Pancreas (tissue), 10 donors: ENCODE results near the gene ANKRD30A. TPM values are rescaled to one million over a fixed set of nuclear protein-coding genes. Genes with fewer than 3 reads are reported as not detected.
"Not testable (repeated sequence)": the region's sequence is repeated elsewhere in the genome, so short reads cannot be mapped to it uniquely, and the experiment has no call there.

Source experiments
- ATAC-seq, 4 donors: fragments of 200-7000 bp; cut with Tn5 transposase; one replicate each; pipeline versions ENCODE4 v1.8.0 to v1.9.1; 2020; ENCODE audit warnings: mild to moderate bottlenecking in 4 of 4, moderate library complexity in 4 of 4
- DNase-seq, 6 donors: peaks; one replicate each; pipeline ENCODE4 v3.0.0-alpha.2; 2020
- FAIRE-seq: peaks from 2 replicates; lab custom pipeline; 2012; peaks lifted over from hg19 to GRCh38; lab: Jason Lieb, UNC
- H3K27ac ChIP-seq, 4 donors: fragments of 200-600 bp; sonication (generic); 1 replicate in 3 of 4; 2 replicates in 1 of 4; pipeline versions ENCODE4 v1.5.0 to v1.8.0; 2020
- H3K27me3 ChIP-seq, 4 donors: fragments of 200-600 bp; one replicate each; pipeline ENCODE4 v1.8.0; 2021
- H3K36me3 ChIP-seq, 3 donors: fragments of 200-600 bp; sonication (generic) in 1 of 3; one replicate each; pipeline versions ENCODE4 v1.5.0 to v1.8.0; 2020 to 2021
- H3K4me1 ChIP-seq, 3 donors: fragments of 200-600 bp; one replicate each; pipeline ENCODE4 v1.8.0; 2021
- H3K4me3 ChIP-seq, 4 donors: fragments of 200-600 bp; sonication (generic) in 2 of 4; one replicate each; pipeline versions ENCODE4 v1.5.0 to v1.8.0; 2020 to 2021
- H3K9me3 ChIP-seq, 4 donors: fragments of 200-600 bp; one replicate each; pipeline ENCODE4 v1.8.0; 2021
- WGBS, 2 donors: extraction: QIAGEN DNeasy Blood & Tissue Kit; methylation state at CpG; one replicate each; pipeline ENCODE4 v1.1.7; 2013; 5-methylcytosine and 5-hydroxymethylcytosine counted together
- intact Hi-C, 3 donors: fragments of 100-400 bp; cut with DNase I; formaldehyde crosslinking; loops; one replicate each; pipeline versions ENCODE4 v1.11.1 to v1.14.2; 2022
- polyA plus RNA-seq, 2 donors: library from polyadenylated mRNA; stranded (reverse); fragments of 200-250 nt; gene quantifications; one replicate each; pipeline ENCODE4 v1.2.3, GENCODE V29; 2013
- total RNA-seq, 6 donors: library from RNA; stranded (reverse); fragmentation: NEBNext Ultra II Directional in 4 of 6; extraction: Animal tissue kit (Norgen Biotek cat#: 25700) in 4 of 6; gene quantifications; one replicate each; pipeline versions ENCODE4 v1.2.1 to v1.2.4, GENCODE V29; 2021 to 2023
- TF ChIP-seq, protein P1 (sequence below), 4 donors: fragments of 200-600 bp; sonication (generic) in 3 of 4; IDR thresholded peaks; one replicate each; pipeline versions ENCODE4 v1.5.0 to v1.8.0; 2021; ENCODE audit warnings: antibody characterized with exemption in 4 of 4
- donor health status: healthy with polysubstance abuse.
- donor health status: DM: no; HTN: no; CAD: no; lungs with moderate emphysema.
- donor health status: DM: no; HTN: no; CAD: no.
- donor health status: control.
- donor health status: control.
- donor health status: Bipolar disorder and iron deficiency.
- donor health status: DM: yes; HTN: yes; CAD: no.
- donor health status: DM: no; HTN: no; CAD: no.
- donor health status: DM: no; HTN: no; CAD: no.
- donor health status: DM: yes; HTN: yes; CAD: no.

The ANKRD30A gene, protein sequence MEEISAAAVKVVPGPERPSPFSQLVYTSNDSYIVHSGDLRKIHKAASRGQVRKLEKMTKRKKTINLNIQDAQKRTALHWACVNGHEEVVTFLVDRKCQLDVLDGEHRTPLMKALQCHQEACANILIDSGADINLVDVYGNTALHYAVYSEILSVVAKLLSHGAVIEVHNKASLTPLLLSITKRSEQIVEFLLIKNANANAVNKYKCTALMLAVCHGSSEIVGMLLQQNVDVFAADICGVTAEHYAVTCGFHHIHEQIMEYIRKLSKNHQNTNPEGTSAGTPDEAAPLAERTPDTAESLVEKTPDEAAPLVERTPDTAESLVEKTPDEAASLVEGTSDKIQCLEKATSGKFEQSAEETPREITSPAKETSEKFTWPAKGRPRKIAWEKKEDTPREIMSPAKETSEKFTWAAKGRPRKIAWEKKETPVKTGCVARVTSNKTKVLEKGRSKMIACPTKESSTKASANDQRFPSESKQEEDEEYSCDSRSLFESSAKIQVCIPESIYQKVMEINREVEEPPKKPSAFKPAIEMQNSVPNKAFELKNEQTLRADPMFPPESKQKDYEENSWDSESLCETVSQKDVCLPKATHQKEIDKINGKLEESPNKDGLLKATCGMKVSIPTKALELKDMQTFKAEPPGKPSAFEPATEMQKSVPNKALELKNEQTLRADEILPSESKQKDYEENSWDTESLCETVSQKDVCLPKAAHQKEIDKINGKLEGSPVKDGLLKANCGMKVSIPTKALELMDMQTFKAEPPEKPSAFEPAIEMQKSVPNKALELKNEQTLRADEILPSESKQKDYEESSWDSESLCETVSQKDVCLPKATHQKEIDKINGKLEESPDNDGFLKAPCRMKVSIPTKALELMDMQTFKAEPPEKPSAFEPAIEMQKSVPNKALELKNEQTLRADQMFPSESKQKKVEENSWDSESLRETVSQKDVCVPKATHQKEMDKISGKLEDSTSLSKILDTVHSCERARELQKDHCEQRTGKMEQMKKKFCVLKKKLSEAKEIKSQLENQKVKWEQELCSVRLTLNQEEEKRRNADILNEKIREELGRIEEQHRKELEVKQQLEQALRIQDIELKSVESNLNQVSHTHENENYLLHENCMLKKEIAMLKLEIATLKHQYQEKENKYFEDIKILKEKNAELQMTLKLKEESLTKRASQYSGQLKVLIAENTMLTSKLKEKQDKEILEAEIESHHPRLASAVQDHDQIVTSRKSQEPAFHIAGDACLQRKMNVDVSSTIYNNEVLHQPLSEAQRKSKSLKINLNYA (N-terminal part only)
- total RNA-seq (under 1 TPM in 1 of 6 donors, not detected in 5; 0.09 TPM), polyA plus RNA-seq (not detected)

DNA sequence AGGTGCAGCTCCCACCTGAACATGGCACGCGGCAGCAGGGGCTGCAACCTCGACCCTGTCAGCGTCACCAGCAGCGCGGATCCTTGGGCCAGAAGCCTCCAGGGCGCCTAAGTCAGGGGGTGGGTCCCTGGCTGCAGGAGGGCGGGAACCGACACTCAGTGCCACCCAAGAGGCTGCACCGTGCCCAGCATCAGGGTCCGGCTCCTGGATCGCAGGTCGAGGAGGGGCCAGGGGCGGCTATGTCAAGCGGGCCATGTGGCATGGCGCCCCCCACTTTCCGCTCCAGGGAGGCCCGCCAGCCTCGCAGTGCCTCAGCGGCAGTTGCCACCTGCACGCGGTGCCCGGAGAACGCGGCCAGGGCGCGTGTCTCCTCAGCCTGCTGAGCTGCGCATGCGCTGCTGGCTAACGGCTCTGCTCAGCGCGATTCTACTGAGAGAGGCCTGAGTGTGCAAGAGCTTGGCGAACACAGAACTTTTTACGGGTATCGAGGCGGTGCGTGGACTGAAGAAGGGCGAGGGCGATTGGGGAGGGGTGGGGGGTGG lies at the start of gene ANKRD30A:
ANKRD30A (plus strand) TSS at position 408 of the 542 bp plus-strand sequence. CDS start 190 bp downstream, outside the sequence.
- DNase-seq (peak in 2 of 6 donors; percentile 15 to 65), ATAC-seq (no peak), FAIRE-seq (no peak)
- WGBS, 2 donors = 87 to 92% methylated on average over 39 of the region's 39 CpGs
- Histone ChIP-seq H3K9me3 (no peaks in the 10 kb centered on the region), H3K27me3 (no peaks in the 10 kb centered on the region), H3K36me3 (no peaks in the 10 kb centered on the region), H3K4me3 (no peak within 1 kb of the TSS), H3K27ac (no peak within 1 kb of the TSS), H3K4me1 (no peaks in the 10 kb centered on the region)
- intact Hi-C loops = no loop called here
- TF ChIP-seq, protein P1, sequence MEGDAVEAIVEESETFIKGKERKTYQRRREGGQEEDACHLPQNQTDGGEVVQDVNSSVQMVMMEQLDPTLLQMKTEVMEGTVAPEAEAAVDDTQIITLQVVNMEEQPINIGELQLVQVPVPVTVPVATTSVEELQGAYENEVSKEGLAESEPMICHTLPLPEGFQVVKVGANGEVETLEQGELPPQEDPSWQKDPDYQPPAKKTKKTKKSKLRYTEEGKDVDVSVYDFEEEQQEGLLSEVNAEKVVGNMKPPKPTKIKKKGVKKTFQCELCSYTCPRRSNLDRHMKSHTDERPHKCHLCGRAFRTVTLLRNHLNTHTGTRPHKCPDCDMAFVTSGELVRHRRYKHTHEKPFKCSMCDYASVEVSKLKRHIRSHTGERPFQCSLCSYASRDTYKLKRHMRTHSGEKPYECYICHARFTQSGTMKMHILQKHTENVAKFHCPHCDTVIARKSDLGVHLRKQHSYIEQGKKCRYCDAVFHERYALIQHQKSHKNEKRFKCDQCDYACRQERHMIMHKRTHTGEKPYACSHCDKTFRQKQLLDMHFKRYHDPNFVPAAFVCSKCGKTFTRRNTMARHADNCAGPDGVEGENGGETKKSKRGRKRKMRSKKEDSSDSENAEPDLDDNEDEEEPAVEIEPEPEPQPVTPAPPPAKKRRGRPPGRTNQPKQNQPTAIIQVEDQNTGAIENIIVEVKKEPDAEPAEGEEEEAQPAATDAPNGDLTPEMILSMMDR (IDR thresholded peaks at IDR 0.05) = no peak

DNA sequence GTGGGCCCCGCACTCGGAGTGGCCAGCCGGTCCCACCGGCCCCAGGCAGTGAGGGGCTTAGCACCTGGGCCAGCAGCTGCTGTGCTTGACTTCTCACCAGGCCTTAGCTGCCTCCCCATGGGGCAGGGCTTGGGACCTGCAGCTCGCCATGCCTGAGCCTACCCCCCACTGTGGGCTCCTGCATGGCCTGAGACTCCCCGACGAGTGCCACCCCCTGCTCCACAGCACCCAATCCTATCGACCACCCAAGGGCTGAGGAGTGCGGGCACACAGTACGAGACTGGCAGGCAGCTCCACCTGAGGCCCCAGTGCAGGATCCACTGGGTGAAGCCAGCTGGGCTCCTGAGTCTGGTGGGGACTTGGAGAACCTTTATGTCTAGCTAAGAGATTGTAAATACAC lies 49.3 kb upstream of the ANKRD30A start:
- intact Hi-C loops, H3K36me3 ChIP-seq, H3K4me3 ChIP-seq, ATAC-seq, H3K4me1 ChIP-seq, FAIRE-seq, H3K9me3 ChIP-seq, H3K27me3 ChIP-seq, H3K27ac ChIP-seq: not testable (repeated sequence)
- DNase-seq = peak in 1 of 6 donors; percentile 40
- WGBS, 2 donors = 69 to 80% methylated on average over 10 of the region's 10 CpGs

DNA sequence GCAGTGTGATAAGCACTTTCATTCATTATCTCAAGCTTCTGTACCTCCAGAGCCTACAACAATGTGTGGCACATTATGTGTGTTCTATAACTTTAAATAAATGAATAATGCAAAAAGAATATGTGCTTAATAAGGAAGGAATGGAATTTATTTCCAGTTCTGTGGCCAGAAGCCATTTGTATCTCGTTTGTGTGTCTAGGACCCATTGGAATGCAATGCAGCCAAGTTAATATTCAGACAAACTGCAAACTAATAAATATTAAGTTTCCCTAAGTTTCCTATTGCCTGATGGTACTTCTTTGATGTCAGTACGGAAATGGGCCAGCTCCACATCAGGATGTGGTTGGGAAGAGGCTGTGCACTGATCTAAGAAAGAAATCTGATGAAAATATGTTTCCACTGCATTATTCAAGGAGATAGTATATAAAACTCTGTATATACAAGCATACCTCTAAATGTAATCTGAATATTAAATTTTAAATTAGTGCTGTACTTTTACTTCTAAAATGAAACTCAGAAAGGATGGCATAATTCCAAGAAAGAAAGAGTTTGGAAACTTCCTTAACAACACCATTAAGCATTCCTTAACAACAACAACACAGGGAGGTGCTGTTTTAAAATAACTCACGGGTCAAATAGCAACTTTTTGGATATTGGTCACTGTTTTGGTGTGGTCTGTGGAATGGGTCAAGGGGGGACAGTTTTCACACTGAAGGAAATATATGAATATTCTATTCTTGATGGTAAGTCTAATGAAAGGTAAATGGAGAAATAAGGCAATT lies 29.4 kb upstream of the ANKRD30A start:
- no peaks in the 10 kb centered on the region for H3K4me1 ChIP-seq
- FAIRE-seq (no peak), ATAC-seq (no peak), DNase-seq (no peak)
- no peak overlapping the region for H3K27ac ChIP-seq
- 6 to 9% methylated on average over 3 of the region's 3 CpGs for WGBS, 2 donors
- no peaks in the 10 kb centered on the region for H3K36me3 ChIP-seq
- TF ChIP-seq, protein P1 (IDR thresholded peaks at IDR 0.05) = no peak
- H3K9me3 ChIP-seq = no peaks in the 10 kb centered on the region
- H3K27me3 ChIP-seq = no peaks in the 10 kb centered on the region
- H3K4me3 ChIP-seq = no peak overlapping the region
- intact Hi-C loops = no loop called here

DNA sequence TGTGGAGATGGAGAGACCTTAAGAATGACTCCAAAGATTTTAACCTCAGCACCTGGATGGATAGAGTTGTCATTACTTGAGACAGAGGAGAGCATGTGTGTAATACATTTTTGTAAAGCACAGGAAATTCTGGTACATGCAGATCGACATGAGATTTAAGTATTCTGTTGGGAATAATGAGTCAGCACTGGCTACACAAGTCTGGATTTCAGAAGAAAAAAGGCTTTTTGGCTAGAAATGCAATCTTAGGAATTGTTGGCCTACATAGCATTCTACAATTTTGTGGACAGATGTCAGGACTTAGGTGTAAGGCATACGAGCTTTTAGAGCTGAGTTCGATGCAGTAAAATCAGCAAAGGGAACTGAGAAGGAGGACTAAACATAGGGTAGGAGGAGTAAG lies 24.1 kb upstream of the ANKRD30A start:
- no peaks in the 10 kb centered on the region for H3K9me3 ChIP-seq
- H3K27me3 ChIP-seq = no peaks in the 10 kb centered on the region
- no peak overlapping the region for H3K4me3 ChIP-seq
- no peak for FAIRE-seq
- no peak for ATAC-seq
- no peaks in the 10 kb centered on the region for H3K4me1 ChIP-seq
- intact Hi-C loops = no loop called here
- no peak overlapping the region for H3K27ac ChIP-seq
- WGBS, 2 donors = 37 to 58% methylated on average over 3 of the region's 3 CpGs
- H3K36me3 ChIP-seq = no peaks in the 10 kb centered on the region
- TF ChIP-seq, protein P1 (IDR thresholded peaks at IDR 0.05) = no peak
- DNase-seq = no peak
